ENCODE measurements around the gene POLRMT.
"Not testable (repeated sequence)": the region's sequence is repeated elsewhere in the genome, so short reads cannot be mapped to it uniquely, and the experiment has no call there.

Gene POLRMT

GRCh38 chr19:608155-609003 is 25.0 kb downstream of the POLRMT start:
- TF ChIP-seq OSR1 (CRISPR knock-in tag; IDR thresholded peaks at IDR 0.05) = no peak
- TF ChIP-seq ZNF8 (CRISPR knock-in tag; IDR thresholded peaks at IDR 0.05) = no peak
- no peak for TF ChIP-seq PATZ1 (CRISPR knock-in tag; IDR thresholded peaks at IDR 0.05; ENCODE audit: borderline replicate concordance)
- no peak for TF ChIP-seq TSHZ2 (CRISPR knock-in tag; IDR thresholded peaks at IDR 0.05)
- TF ChIP-seq CREB5 (CRISPR knock-in tag; IDR thresholded peaks at IDR 0.05; ENCODE audit: low read depth) = no peak

GRCh38 chr19:607301-608154 is 25.8 kb downstream of the POLRMT start:
- ATAC-seq = no peak
- TF ChIP-seq RARB (CRISPR knock-in tag; IDR thresholded peaks at IDR 0.05) = no peak
- TF ChIP-seq ZC3H10 (CRISPR knock-in tag; IDR thresholded peaks at IDR 0.05) = no peak
- no peak for TF ChIP-seq ZNF70 (CRISPR knock-in tag; IDR thresholded peaks at IDR 0.05)
- TF ChIP-seq SNAI2 (CRISPR knock-in tag; IDR thresholded peaks at IDR 0.05) = no peak
- no peak for TF ChIP-seq ZNF8 (CRISPR knock-in tag; IDR thresholded peaks at IDR 0.05)
- TF ChIP-seq ISL1 (CRISPR knock-in tag; IDR thresholded peaks at IDR 0.05) = no peak
- TF ChIP-seq ESRRG (CRISPR knock-in tag; IDR thresholded peaks at IDR 0.05) = no peak
- TF ChIP-seq OSR1 (CRISPR knock-in tag; IDR thresholded peaks at IDR 0.05) = no peak
- TF ChIP-seq CSRNP3 (CRISPR knock-in tag; IDR thresholded peaks at IDR 0.05) = no peak
- TF ChIP-seq POU6F1 (CRISPR knock-in tag; IDR thresholded peaks at IDR 0.05; ENCODE audit: borderline replicate concordance, low read depth) = no peak
- TF ChIP-seq CSDC2 (CRISPR knock-in tag; IDR thresholded peaks at IDR 0.05) = no peak

More at GRCh38 chr19:608155-609003, 25.0 kb downstream of the POLRMT start:
- peak; percentile 8; the same call in 1 of the 3 replicates for ATAC-seq

GRCh38 chr19:605061-605971 is 28.0 kb downstream of the POLRMT start:
- ATAC-seq = peak; percentile 27; the same call in 2 of the 3 replicates

- TF ChIP-seq ESRRG (CRISPR knock-in tag; IDR thresholded peaks at IDR 0.05) = no peak
- peak; percentile 60 for ATAC-seq
Measured at GRCh38 chr19:604355-604754, 29.0 kb downstream of the POLRMT start.

GRCh38 chr19:603779-604178 is 29.6 kb downstream of the POLRMT start:
- not testable (repeated sequence) for ATAC-seq

- not testable (repeated sequence) for ATAC-seq
Measured at GRCh38 chr19:603302-603639, 30.1 kb downstream of the POLRMT start.

All from SK-N-SH treated with all-trans-retinoic acid at 6 μM for 48 hours (cell line).